ENCODE measurements around the gene ANAPC7.

ANAPC7 gene

DNA sequence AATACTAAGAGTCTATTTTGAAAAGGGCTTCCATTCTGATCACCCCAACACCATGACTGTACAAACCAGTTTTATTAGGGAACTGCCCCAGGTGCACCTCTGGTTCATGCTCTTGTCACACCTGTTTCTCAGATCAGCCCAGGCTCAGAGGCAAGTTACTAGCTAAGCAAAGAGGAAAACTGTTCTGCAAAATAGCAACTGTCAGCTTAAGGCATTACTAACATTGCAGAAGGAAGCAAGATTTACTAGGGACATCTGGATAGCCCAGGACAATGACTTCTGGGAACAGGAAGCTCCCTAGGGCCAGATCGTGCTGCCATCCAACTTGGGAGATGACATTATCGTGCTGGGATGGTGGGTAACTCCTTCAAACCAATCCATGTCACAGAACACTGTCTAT, 30.1 kb downstream of the ANAPC7 start:
- H3K36me3 ChIP-seq (ENCODE audit: insufficient read depth, low read length) = peaks cover 40% of the 10 kb centered on the region
- H3K4me1 ChIP-seq (ENCODE audit: insufficient read depth, low read length) = peaks cover 43% of the 10 kb centered on the region
- H3K4me3 ChIP-seq (ENCODE audit: low read depth in 1 of 2, low read length in 2 of 2) = no peak overlapping the region
- peak overlapping the region; percentile 50 for H3K27ac ChIP-seq (ENCODE audit: low read depth, low read length)
- H3K9me3 ChIP-seq (ENCODE audit: low read length) = no peaks in the 10 kb centered on the region
- no peaks in the 10 kb centered on the region for H3K27me3 ChIP-seq (ENCODE audit: control insufficient read depth in 1 of 2, insufficient read depth in 2 of 2, low read length in 2 of 2)
- no peak overlapping the region for H3K9ac ChIP-seq (ENCODE audit: low read length)

DNA sequence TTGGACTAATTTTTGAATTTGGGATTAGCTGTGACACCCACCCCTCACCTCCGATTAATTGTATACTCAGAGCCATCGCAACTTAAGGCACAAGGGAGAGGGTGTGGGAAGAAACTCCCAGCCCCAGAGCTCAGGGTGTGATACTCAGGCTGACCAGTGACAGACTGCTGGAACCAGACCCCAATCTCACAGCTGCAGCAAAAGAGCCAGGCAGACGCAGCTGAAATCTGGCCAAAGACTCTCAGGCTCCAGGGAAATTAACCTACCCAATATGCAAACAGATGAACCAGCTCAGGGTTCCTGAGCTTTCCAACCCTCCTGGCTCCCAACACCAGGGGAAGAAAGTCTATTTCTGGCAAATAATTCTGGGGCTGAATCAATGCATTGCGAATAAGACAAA, 30.5 kb downstream of the ANAPC7 start:
- peaks cover 43% of the 10 kb centered on the region for H3K4me1 ChIP-seq (ENCODE audit: insufficient read depth, low read length)
- H3K36me3 ChIP-seq (ENCODE audit: insufficient read depth, low read length) = peaks cover 37% of the 10 kb centered on the region
- no peaks in the 10 kb centered on the region for H3K9me3 ChIP-seq (ENCODE audit: low read length)
- no peak overlapping the region for H3K9ac ChIP-seq (ENCODE audit: low read length)
- peak overlapping the region; percentile 50 for H3K27ac ChIP-seq (ENCODE audit: low read depth, low read length)
- H3K4me3 ChIP-seq (ENCODE audit: low read depth in 1 of 2, low read length in 2 of 2) = no peak overlapping the region
- H3K27me3 ChIP-seq (ENCODE audit: control insufficient read depth in 1 of 2, insufficient read depth in 2 of 2, low read length in 2 of 2) = no peaks in the 10 kb centered on the region

DNA sequence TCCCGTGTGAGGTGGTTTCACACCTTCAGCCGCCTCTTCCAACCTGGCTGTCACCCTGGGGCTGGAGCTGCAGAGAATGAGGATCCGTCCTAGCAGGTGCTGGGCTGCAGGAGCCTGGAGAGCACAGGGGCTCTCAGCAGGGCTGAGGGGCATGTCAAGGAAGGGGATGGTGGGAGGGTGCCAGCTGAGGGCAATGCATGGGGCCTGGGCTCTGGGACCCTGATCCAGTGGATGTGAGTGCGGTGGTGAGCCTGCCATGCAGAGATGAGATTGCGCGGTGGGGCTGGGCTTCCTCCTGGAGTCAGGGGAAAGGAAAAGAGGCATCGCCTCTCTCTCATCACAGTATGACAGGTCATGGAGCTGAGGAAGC, 31.5 kb downstream of the ANAPC7 start:
- H3K27ac ChIP-seq (ENCODE audit: low read depth, low read length) = no peak overlapping the region
- no peak overlapping the region for H3K4me3 ChIP-seq (ENCODE audit: low read depth in 1 of 2, low read length in 2 of 2)
- no peaks in the 10 kb centered on the region for H3K9me3 ChIP-seq (ENCODE audit: low read length)
- peaks cover 49% of the 10 kb centered on the region for H3K4me1 ChIP-seq (ENCODE audit: insufficient read depth, low read length)
- no peaks in the 10 kb centered on the region for H3K27me3 ChIP-seq (ENCODE audit: control insufficient read depth in 1 of 2, insufficient read depth in 2 of 2, low read length in 2 of 2)
- H3K36me3 ChIP-seq (ENCODE audit: insufficient read depth, low read length) = peaks cover 29% of the 10 kb centered on the region
- H3K9ac ChIP-seq (ENCODE audit: low read length) = no peak overlapping the region

DNA sequence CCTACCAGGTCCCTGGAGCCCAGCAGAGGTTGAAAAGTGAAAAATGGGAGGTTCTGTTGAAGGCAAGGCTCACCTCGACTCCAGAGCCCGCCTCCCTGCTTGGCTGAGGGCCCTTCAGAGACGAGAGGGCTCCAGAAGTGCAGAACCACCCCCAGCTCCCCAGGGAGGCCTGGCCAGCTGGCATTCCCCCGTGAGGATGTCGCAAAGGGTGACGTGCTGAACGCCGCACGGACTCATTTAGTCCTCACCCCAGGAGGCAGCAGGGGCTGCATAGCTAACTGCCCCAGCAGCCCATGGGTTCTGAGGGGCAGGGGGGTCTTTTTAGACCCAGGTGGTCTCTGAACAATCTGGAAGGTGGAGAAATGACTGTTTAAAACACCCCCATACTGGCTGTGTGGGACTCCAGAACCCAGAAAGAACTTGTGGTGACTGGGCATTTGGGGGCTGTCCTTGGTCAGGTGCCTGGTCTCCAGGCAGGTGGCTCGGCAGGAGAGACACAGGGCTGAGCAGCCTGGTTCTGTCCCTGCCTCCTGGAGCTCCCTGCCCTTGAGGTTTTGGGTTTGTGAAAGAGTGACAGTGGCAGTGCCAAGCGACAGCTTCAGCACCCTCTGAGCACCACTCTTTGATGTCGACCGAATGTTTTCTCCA, 32.0 kb downstream of the ANAPC7 start:
- no peak overlapping the region for H3K27ac ChIP-seq (ENCODE audit: low read depth, low read length)
- peaks cover 54% of the 10 kb centered on the region for H3K4me1 ChIP-seq (ENCODE audit: insufficient read depth, low read length)
- H3K9ac ChIP-seq (ENCODE audit: low read length) = no peak overlapping the region
- H3K27me3 ChIP-seq (ENCODE audit: control insufficient read depth in 1 of 2, insufficient read depth in 2 of 2, low read length in 2 of 2) = no peaks in the 10 kb centered on the region
- no peaks in the 10 kb centered on the region for H3K9me3 ChIP-seq (ENCODE audit: low read length)
- peaks cover 29% of the 10 kb centered on the region for H3K36me3 ChIP-seq (ENCODE audit: insufficient read depth, low read length)
- H3K4me3 ChIP-seq (ENCODE audit: low read depth in 1 of 2, low read length in 2 of 2) = no peak overlapping the region

DNA sequence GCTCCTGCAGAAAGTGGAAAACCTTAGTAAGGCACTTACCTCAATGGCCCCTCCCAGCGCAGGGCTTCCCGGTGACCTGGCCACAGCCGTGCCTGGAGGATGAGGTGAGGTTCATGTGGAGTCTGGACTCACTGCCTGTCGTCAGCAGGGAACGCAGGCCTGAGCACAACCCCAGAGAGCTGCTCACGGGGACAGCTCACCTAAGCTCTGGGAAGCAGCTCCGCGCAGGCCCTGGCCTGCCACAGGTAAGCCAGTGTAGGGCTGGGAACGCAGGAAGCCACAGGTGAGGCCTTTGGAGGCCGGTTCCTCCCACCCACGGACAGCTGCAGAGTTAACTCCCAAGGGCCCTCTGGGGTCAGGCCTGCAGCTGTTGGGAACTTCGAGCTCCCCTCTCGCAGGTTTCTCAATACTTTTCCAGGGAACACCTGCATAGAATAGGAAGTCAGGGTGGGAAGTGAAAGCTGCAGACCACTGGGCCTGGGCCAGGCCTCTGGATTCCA, 32.7 kb downstream of the ANAPC7 start:
- Histone ChIP-seq H3K4me1 (ENCODE audit: insufficient read depth, low read length) (peaks cover 55% of the 10 kb centered on the region), H3K27me3 (ENCODE audit: control insufficient read depth in 1 of 2, insufficient read depth in 2 of 2, low read length in 2 of 2) (no peaks in the 10 kb centered on the region), H3K36me3 (ENCODE audit: insufficient read depth, low read length) (peaks cover 25% of the 10 kb centered on the region), H3K27ac (ENCODE audit: low read depth, low read length) (no peak overlapping the region), H3K9ac (ENCODE audit: low read length) (no peak overlapping the region), H3K4me3 (ENCODE audit: low read depth in 1 of 2, low read length in 2 of 2) (no peak overlapping the region), H3K9me3 (ENCODE audit: low read length) (no peaks in the 10 kb centered on the region)

DNA sequence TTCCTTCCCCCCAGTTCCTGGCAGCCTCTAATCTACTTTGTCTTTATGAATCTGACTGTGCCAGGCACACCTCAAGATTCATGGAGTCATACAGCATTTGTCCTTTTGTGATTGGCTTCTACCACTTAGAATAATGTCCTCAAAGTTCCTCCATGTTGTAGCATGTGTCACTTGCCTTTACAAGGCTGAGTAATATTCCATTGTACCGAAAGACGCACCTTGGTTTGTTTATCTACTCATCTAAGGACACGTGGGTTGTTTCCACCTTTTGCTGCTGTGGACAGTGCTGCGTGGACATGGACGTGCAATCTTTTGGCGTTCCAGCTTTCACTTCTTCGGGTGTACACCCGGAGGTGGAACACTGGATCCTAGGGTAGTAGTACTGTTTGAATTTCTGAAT, 33.5 kb downstream of the ANAPC7 start:
- no peaks in the 10 kb centered on the region for H3K9me3 ChIP-seq (ENCODE audit: low read length)
- no peak overlapping the region for H3K9ac ChIP-seq (ENCODE audit: low read length)
- H3K4me1 ChIP-seq (ENCODE audit: insufficient read depth, low read length) = peaks cover 55% of the 10 kb centered on the region
- H3K4me3 ChIP-seq (ENCODE audit: low read depth in 1 of 2, low read length in 2 of 2) = no peak overlapping the region
- H3K36me3 ChIP-seq (ENCODE audit: insufficient read depth, low read length) = peaks cover 18% of the 10 kb centered on the region
- no peak overlapping the region for H3K27ac ChIP-seq (ENCODE audit: low read depth, low read length)
- no peaks in the 10 kb centered on the region for H3K27me3 ChIP-seq (ENCODE audit: control insufficient read depth in 1 of 2, insufficient read depth in 2 of 2, low read length in 2 of 2)

DNA sequence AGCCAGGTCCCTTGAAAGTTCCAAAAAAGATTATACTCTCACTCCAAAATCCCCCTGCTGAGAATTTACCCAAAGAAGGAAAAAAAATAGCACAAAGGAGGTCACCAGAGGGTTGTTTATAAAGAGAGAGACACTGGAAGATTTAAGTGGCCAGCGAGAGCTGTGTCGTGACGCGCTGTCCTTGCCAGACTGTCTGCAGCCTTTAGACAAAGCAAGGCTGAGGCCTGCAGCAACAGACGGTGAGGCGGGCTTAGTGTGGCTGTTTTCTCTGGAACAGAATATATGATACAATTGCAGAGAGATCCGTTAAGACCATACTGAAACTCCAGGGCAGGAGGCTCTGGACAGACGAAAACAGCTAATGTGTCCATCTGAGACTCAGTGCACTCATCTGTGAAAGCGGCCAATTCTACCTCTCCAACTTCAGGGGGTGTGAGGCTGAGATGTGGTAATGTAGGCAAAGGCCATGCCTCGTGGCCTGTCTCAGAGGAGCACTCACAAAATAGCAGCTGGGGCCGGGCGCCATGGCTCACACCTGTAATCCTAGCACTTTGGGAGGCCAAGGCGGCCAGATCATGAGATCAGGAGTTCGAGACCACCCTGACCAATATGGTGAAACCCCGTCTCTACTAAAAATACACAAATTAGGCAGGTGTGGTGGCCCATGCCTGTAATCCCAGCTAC, 36.2 kb downstream of the ANAPC7 start:
- Histone ChIP-seq H3K9me3 (ENCODE audit: low read length) (no peaks in the 10 kb centered on the region), H3K36me3 (ENCODE audit: insufficient read depth, low read length) (no peaks in the 10 kb centered on the region), H3K27me3 (ENCODE audit: control insufficient read depth in 1 of 2, insufficient read depth in 2 of 2, low read length in 2 of 2) (no peaks in the 10 kb centered on the region), H3K27ac (ENCODE audit: low read depth, low read length) (peak overlapping the region; percentile 12), H3K4me1 (ENCODE audit: insufficient read depth, low read length) (peaks cover 29% of the 10 kb centered on the region), H3K9ac (ENCODE audit: low read length) (peak overlapping the region; percentile 9), H3K4me3 (ENCODE audit: low read depth in 1 of 2, low read length in 2 of 2) (no peak overlapping the region)

DNA sequence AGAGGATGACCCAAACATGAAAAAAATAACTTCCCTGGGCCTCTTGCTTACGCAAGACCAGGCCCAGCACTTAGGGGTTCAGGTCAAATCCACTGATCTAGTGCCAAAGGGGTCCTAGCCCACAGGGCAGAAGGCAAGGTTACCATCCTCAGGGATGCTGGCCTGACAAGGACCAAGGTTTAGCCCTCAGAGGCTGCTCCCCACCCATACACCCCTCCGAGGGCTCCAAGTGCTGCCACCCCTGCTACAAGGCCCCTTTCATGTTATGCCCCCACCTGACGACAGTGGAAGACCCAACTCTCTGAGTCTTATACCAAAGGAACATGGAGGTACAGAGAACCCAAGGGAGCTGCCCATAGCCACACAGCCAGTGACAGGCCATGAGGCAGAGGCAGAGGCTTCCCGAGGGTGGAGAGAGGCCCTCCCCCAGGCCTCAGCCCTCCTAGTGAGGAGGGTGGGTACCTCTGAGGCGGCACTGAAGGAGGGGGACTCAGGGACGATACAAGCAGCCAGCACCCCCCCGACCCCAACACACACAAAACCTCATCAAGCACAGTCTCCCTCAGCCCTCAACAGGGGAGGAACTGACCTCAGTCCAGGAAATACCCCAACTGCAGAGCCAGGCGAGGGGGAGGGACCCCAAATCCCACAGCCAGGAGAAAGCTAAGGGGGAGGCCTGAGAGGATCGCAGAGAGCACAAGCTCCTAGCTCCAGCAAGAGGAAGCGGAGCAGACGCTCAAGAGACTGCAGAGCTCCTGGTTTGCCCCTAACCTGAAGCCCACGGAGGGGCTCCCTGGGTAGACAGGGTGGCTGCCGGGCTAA, 37.0 kb downstream of the ANAPC7 start:
- peak overlapping the region in 1 of 2 donors; percentile 11 for H3K4me3 ChIP-seq (ENCODE audit: low read depth in 1 of 2, low read length in 2 of 2)
- H3K27ac ChIP-seq (ENCODE audit: low read depth, low read length) = peak overlapping the region; percentile 12
- no peaks in the 10 kb centered on the region for H3K9me3 ChIP-seq (ENCODE audit: low read length)
- no peaks in the 10 kb centered on the region for H3K36me3 ChIP-seq (ENCODE audit: insufficient read depth, low read length)
- H3K27me3 ChIP-seq (ENCODE audit: control insufficient read depth in 1 of 2, insufficient read depth in 2 of 2, low read length in 2 of 2) = no peaks in the 10 kb centered on the region
- peaks cover 21% of the 10 kb centered on the region for H3K4me1 ChIP-seq (ENCODE audit: insufficient read depth, low read length)
- peak overlapping the region; percentile 9 for H3K9ac ChIP-seq (ENCODE audit: low read length)

DNA sequence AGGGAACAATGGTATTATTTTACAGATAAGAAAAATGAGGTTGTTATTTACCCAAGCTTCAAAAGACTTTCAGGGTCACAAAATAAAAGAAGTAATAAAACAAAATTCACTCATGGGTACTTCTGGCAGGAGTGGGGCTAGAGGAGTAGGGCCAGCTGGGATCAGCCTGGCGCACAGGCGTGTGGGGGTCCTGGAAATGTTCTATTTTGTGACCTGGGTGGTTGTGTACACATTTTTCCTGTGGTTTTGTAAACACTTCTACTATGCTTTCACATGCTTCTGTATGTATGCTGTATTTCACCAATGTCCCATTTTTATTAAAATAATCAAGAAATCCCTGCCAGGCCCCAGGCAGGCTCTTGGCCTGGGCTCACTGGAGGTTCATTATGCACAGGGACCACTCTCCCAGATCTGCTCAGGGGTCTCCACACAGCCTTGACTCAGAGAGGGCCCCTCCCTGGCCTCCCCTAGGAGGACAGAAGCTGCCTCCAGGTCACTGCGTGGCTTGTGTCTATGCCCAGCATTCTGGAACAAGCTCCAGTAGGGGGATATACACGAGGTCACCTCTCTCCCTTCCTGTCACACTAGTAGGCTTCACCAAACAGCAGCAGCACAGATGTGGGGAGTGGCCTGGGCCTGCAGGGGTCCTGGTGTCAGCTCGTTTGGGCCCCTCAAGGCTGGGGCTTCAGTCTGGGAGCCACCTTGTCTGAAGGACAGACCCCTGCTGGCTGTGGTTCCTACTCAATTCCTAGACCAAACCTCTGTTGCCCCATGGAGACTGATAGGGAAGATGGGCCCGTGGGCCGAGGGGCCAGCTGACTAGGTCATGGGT, 37.8 kb downstream of the ANAPC7 start:
- peaks cover 14% of the 10 kb centered on the region for H3K4me1 ChIP-seq (ENCODE audit: insufficient read depth, low read length)
- H3K4me3 ChIP-seq (ENCODE audit: low read depth in 1 of 2, low read length in 2 of 2) = no peak overlapping the region
- H3K27ac ChIP-seq (ENCODE audit: low read depth, low read length) = no peak overlapping the region
- H3K9me3 ChIP-seq (ENCODE audit: low read length) = no peaks in the 10 kb centered on the region
- H3K9ac ChIP-seq (ENCODE audit: low read length) = no peak overlapping the region
- H3K27me3 ChIP-seq (ENCODE audit: control insufficient read depth in 1 of 2, insufficient read depth in 2 of 2, low read length in 2 of 2) = no peaks in the 10 kb centered on the region
- H3K36me3 ChIP-seq (ENCODE audit: insufficient read depth, low read length) = no peaks in the 10 kb centered on the region

DNA sequence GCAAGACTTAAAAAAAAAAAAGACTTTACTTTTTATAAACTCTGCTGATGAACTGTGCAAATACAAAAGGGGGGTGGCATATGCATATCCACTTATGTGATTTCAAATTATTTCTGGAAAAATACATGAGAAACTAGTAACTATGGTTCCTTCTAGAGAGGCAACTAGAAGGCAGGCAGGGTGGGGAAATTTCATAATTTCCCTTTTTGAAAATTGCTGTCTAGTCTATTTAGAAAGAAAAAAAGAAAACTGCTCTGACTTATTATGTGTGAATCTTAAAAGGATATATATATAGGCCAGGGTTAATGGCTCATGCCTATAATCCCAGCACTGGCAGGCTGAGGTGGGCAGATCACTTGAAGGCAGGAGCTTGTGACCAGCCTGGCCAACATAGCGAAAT, 42.3 kb downstream of the ANAPC7 start:
- H3K4me1 ChIP-seq (ENCODE audit: insufficient read depth, low read length) = no peaks in the 10 kb centered on the region
- H3K4me3 ChIP-seq (ENCODE audit: low read depth in 1 of 2, low read length in 2 of 2) = no peak overlapping the region
- H3K9me3 ChIP-seq (ENCODE audit: low read length) = no peaks in the 10 kb centered on the region
- H3K27me3 ChIP-seq (ENCODE audit: control insufficient read depth in 1 of 2, insufficient read depth in 2 of 2, low read length in 2 of 2) = no peaks in the 10 kb centered on the region
- H3K36me3 ChIP-seq (ENCODE audit: insufficient read depth, low read length) = no peaks in the 10 kb centered on the region
- no peak overlapping the region for H3K9ac ChIP-seq (ENCODE audit: low read length)
- no peak overlapping the region for H3K27ac ChIP-seq (ENCODE audit: low read depth, low read length)
